ENCODE data around the gene RNF213.
"Not testable (repeated sequence)": the region's sequence is repeated elsewhere in the genome, so short reads cannot be mapped to it uniquely, and the experiment has no call there.

RNF213 gene

GRCh38 chr17:80394629-80395216, 134.1 kb downstream of the RNF213 start:
- no peak for DNase-seq (ENCODE audit: low spot score)

GRCh38 chr17:80395402-80396151, 134.9 kb downstream of the RNF213 start:
- DNase-seq (ENCODE audit: low spot score): no peak

GRCh38 chr17:80396157-80397033, 135.7 kb downstream of the RNF213 start:
- DNase-seq (ENCODE audit: low spot score): no peak

GRCh38 chr17:80397034-80397387, 136.4 kb downstream of the RNF213 start:
- DNase-seq (ENCODE audit: low spot score): no peak

GRCh38 chr17:80397686-80398085, 137.0 kb downstream of the RNF213 start:
- DNase-seq (ENCODE audit: low spot score): no peak

- DNase-seq (ENCODE audit: low spot score): not testable (repeated sequence)
Measured at GRCh38 chr17:80401086-80401485, 140.4 kb downstream of the RNF213 start.

- not testable (repeated sequence) for DNase-seq (ENCODE audit: low spot score)
Measured at GRCh38 chr17:80402102-80402501, 141.4 kb downstream of the RNF213 start.

GRCh38 chr17:80402959-80403358, 142.3 kb downstream of the RNF213 start:
- DNase-seq (ENCODE audit: low spot score): no peak

GRCh38 chr17:80406146-80406545, 145.5 kb downstream of the RNF213 start:
- no peak for DNase-seq (ENCODE audit: low spot score)

- not testable (repeated sequence) for DNase-seq (ENCODE audit: low spot score)
Measured at GRCh38 chr17:80407917-80408316, 147.3 kb downstream of the RNF213 start.

GRCh38 chr17:80408872-80409271, 148.2 kb downstream of the RNF213 start:
- DNase-seq (ENCODE audit: low spot score): no peak

- no peak for DNase-seq (ENCODE audit: low spot score)
Measured at GRCh38 chr17:80409626-80410025, 149.0 kb downstream of the RNF213 start.

- not testable (repeated sequence) for DNase-seq (ENCODE audit: low spot score)
Measured at GRCh38 chr17:80410441-80411087, 149.9 kb downstream of the RNF213 start.

GRCh38 chr17:80413771-80414507, 153.3 kb downstream of the RNF213 start:
- peak; percentile 12 for DNase-seq (ENCODE audit: low spot score)

GRCh38 chr17:80414508-80414802, 153.8 kb downstream of the RNF213 start:
- DNase-seq (ENCODE audit: low spot score): peak; percentile 14

GRCh38 chr17:80414803-80415625, 154.4 kb downstream of the RNF213 start, which contains the start of gene ENDOV:
ENDOV (plus strand) TSS chr17:80415167; CDS start chr17:80415195, 28 bp downstream.
- peak; percentile 87 for DNase-seq (ENCODE audit: low spot score)

- DNase-seq (ENCODE audit: low spot score): no peak
Measured at GRCh38 chr17:80415626-80416137, 155.0 kb downstream of the RNF213 start.

- no peak for DNase-seq (ENCODE audit: low spot score)
Measured at GRCh38 chr17:80416260-80416939, 155.7 kb downstream of the RNF213 start.

- no peak for DNase-seq (ENCODE audit: low spot score)
Measured at GRCh38 chr17:80416940-80417293, 156.3 kb downstream of the RNF213 start.

- no peak for DNase-seq (ENCODE audit: low spot score)
Measured at GRCh38 chr17:80418589-80418988, 157.9 kb downstream of the RNF213 start.
